Measurements from ENCODE around the gene AADAT. TPM values are rescaled to one million over a fixed set of nuclear protein-coding genes. Genes with fewer than 3 reads are reported as not detected.

Gene AADAT
- total RNA-seq, 1 experiment from 2014 or later = 2.7 TPM

- TF ChIP-seq CTCF (conservative IDR thresholded peaks at IDR 0.05; ENCODE audit: low read depth, low read length) (no peak), EZH2 (IDR thresholded peaks at IDR 0.05; ENCODE audit: low read length, unreplicated experiment) (no peak), EZH2phosphoT487 (IDR thresholded peaks at IDR 0.05; ENCODE audit: borderline replicate concordance, low read length) (no peak)
- Histone ChIP-seq H3K9me3 (ENCODE audit: low read length) (no peaks in the 10 kb centered on the region), H3K4me2 (ENCODE audit: low read length) (no peak overlapping the region), H3F3A (ENCODE audit: low read length, unreplicated experiment) (no peaks in the 10 kb centered on the region), H3K9ac (ENCODE audit: low read length) (no peak overlapping the region), H2AFZ (ENCODE audit: low read length) (no peak overlapping the region), H3K4me1 (ENCODE audit: insufficient read depth, low read length) (peaks cover 7% of the 10 kb centered on the region; the same call in 1 of the 2 replicates), H4K20me1 (ENCODE audit: low read length) (no peaks in the 10 kb centered on the region), H3K9me2 (replicated peaks; ENCODE audit: low read length) (no peaks in the 10 kb centered on the region), H3K27ac (ENCODE audit: low read length) (no peak overlapping the region), H3K36me3 (ENCODE audit: low read depth, low read length) (no peaks in the 10 kb centered on the region), H3K27me3 (ENCODE audit: low read length) (no peaks in the 10 kb centered on the region), H3K79me2 (ENCODE audit: low read length) (peaks cover 4% of the 10 kb centered on the region; the same call in 1 of the 2 replicates), H3K4me3 (ENCODE audit: low read length) (no peak overlapping the region)
- CTCF ChIA-PET = no interaction called here
- ATAC-seq (no peak), DNase-seq (no peak)
- BruUV-seq (replicated peaks) = no TSS peak
- intact Hi-C loops (cut with micrococcal nuclease) = no loop called here
- POLR2A ChIA-PET (ENCODE audit: unreplicated experiment) = no interaction called here
Observed at GRCh38 chr4:170087163-170087700, 2.5 kb downstream of the AADAT start.

DNA sequence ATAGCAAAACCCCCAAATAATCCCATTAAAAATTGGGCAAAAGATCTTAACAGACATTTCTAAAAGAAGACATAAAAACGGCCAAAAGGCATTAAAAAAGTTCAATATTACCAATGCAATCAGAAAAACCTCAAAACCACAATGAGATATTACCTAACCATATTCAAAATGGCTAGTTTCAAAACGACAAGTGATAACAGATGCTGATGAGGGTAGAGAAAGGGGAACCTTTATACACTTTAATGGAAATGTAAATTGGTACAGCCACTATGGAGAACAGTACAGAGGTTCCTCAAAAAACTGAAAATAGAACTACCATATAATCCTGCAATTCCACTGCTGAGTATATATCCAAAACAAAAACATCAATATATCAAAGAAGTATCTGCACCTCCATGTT is 6.2 kb downstream of the AADAT start:
- BruUV-seq (replicated peaks) = no TSS peak
- no peaks in the 10 kb centered on the region for H3K27me3 ChIP-seq (ENCODE audit: low read length)
- H3K9me2 ChIP-seq (replicated peaks; ENCODE audit: low read length) = no peaks in the 10 kb centered on the region
- TF ChIP-seq EZH2 (IDR thresholded peaks at IDR 0.05; ENCODE audit: low read length, unreplicated experiment) (no peak), CTCF (conservative IDR thresholded peaks at IDR 0.05; ENCODE audit: low read depth, low read length) (no peak), EZH2phosphoT487 (IDR thresholded peaks at IDR 0.05; ENCODE audit: borderline replicate concordance, low read length) (no peak)
- DNase-seq = no peak
- H3K36me3 ChIP-seq (ENCODE audit: low read depth, low read length) = no peaks in the 10 kb centered on the region; the same call in 1 of the 2 replicates
- no peak overlapping the region for H3K4me2 ChIP-seq (ENCODE audit: low read length)
- H3K4me3 ChIP-seq (ENCODE audit: low read length) = no peak overlapping the region
- H3K4me1 ChIP-seq (ENCODE audit: insufficient read depth, low read length) = no peaks in the 10 kb centered on the region
- ChIA-PET POLR2A (ENCODE audit: unreplicated experiment) (no interaction called here), CTCF (no interaction called here)
- H4K20me1 ChIP-seq (ENCODE audit: low read length) = no peaks in the 10 kb centered on the region
- no peaks in the 10 kb centered on the region for H3F3A ChIP-seq (ENCODE audit: low read length, unreplicated experiment)
- no peaks in the 10 kb centered on the region for H3K9me3 ChIP-seq (ENCODE audit: low read length)
- intact Hi-C loops (cut with micrococcal nuclease) = no loop called here
- no peaks in the 10 kb centered on the region for H3K79me2 ChIP-seq (ENCODE audit: low read length)
- H2AFZ ChIP-seq (ENCODE audit: low read length) = no peak overlapping the region
- no peak overlapping the region for H3K27ac ChIP-seq (ENCODE audit: low read length)
- ATAC-seq = no peak
- H3K9ac ChIP-seq (ENCODE audit: low read length) = no peak overlapping the region

GRCh38 chr4:170080496-170080895 is 9.3 kb downstream of the AADAT start:
- Histone ChIP-seq H3K9me2 (replicated peaks; ENCODE audit: low read length) (no peaks in the 10 kb centered on the region), H3K27ac (ENCODE audit: low read length) (no peak overlapping the region), H3K4me1 (ENCODE audit: insufficient read depth, low read length) (no peaks in the 10 kb centered on the region), H3K27me3 (ENCODE audit: low read length) (no peaks in the 10 kb centered on the region), H3K9ac (ENCODE audit: low read length) (no peak overlapping the region), H3K4me3 (ENCODE audit: low read length) (no peak overlapping the region), H4K20me1 (ENCODE audit: low read length) (no peaks in the 10 kb centered on the region), H3K79me2 (ENCODE audit: low read length) (no peaks in the 10 kb centered on the region), H3K4me2 (ENCODE audit: low read length) (no peak overlapping the region), H3K36me3 (ENCODE audit: low read depth, low read length) (no peaks in the 10 kb centered on the region; the same call in 1 of the 2 replicates), H3F3A (ENCODE audit: low read length, unreplicated experiment) (no peaks in the 10 kb centered on the region), H3K9me3 (ENCODE audit: low read length) (no peaks in the 10 kb centered on the region), H2AFZ (ENCODE audit: low read length) (no peak overlapping the region)
- intact Hi-C loops (cut with micrococcal nuclease) = no loop called here
- ChIA-PET CTCF (no interaction called here), POLR2A (ENCODE audit: unreplicated experiment) (no interaction called here)
- BruUV-seq (replicated peaks) = no TSS peak
- TF ChIP-seq EZH2 (IDR thresholded peaks at IDR 0.05; ENCODE audit: low read length, unreplicated experiment) (no peak), EZH2phosphoT487 (IDR thresholded peaks at IDR 0.05; ENCODE audit: borderline replicate concordance, low read length) (no peak), CTCF (conservative IDR thresholded peaks at IDR 0.05; ENCODE audit: low read depth, low read length) (no peak)
- ATAC-seq (no peak), DNase-seq (no peak)

Measured in PC-3 (cell line).